Skeletal muscle cell (primary cell): Measurements from ENCODE around the gene BRINP3.

Experiments
- DNase-seq: peaks from one replicate; pipeline ENCODE4 v3.0.0-alpha.2; 2010; ENCODE audit warnings: low read depth
- H3K4me3 ChIP-seq: 2 replicates; pipeline ENCODE4 v1.5.1; 2011; ENCODE audit warnings: low read depth, mild to moderate bottlenecking, control low read depth, low read length, moderate library complexity

BRINP3 gene

GRCh38 chr1:190455631-190456030, 22.0 kb downstream of the BRINP3 start:
- DNase-seq, result no peak
- H3K4me3 ChIP-seq, result no peak overlapping the region

GRCh38 chr1:190453550-190453949, 24.1 kb downstream of the BRINP3 start:
- no peak for DNase-seq
- no peak overlapping the region for H3K4me3 ChIP-seq

- no peak overlapping the region for H3K4me3 ChIP-seq
- no peak for DNase-seq
Observed at GRCh38 chr1:190452272-190452848, 25.3 kb downstream of the BRINP3 start.

- H3K4me3 ChIP-seq, result no peak overlapping the region
- no peak for DNase-seq
Observed at GRCh38 chr1:190444464-190444863, 33.2 kb downstream of the BRINP3 start.

GRCh38 chr1:190439447-190439846, 38.2 kb downstream of the BRINP3 start:
- no peak for DNase-seq
- H3K4me3 ChIP-seq, result no peak overlapping the region

- peak; percentile 4 for DNase-seq
- no peak overlapping the region for H3K4me3 ChIP-seq
Observed at GRCh38 chr1:190436615-190437014, 41.0 kb downstream of the BRINP3 start.

- DNase-seq, result no peak
Observed at GRCh38 chr1:190429932-190430331, 47.7 kb downstream of the BRINP3 start.

GRCh38 chr1:190429141-190429540, 48.5 kb downstream of the BRINP3 start:
- no peak for DNase-seq
- no peak overlapping the region for H3K4me3 ChIP-seq

More at GRCh38 chr1:190429932-190430331, 47.7 kb downstream of the BRINP3 start:
- H3K4me3 ChIP-seq, result no peak overlapping the region

- no peak overlapping the region for H3K4me3 ChIP-seq
- DNase-seq, result no peak
Observed at GRCh38 chr1:190416239-190416638, 61.4 kb downstream of the BRINP3 start.

GRCh38 chr1:190413142-190413541, 64.5 kb downstream of the BRINP3 start:
- no peak for DNase-seq
- H3K4me3 ChIP-seq, result no peak overlapping the region

GRCh38 chr1:190403402-190403801, 74.3 kb downstream of the BRINP3 start:
- no peak overlapping the region for H3K4me3 ChIP-seq
- DNase-seq, result no peak

- no peak overlapping the region for H3K4me3 ChIP-seq
- no peak for DNase-seq
Observed at GRCh38 chr1:190399233-190399632, 78.4 kb downstream of the BRINP3 start.

GRCh38 chr1:190391582-190391981, 86.1 kb downstream of the BRINP3 start:
- DNase-seq, result no peak
- H3K4me3 ChIP-seq, result no peak overlapping the region

- no peak for DNase-seq
Observed at GRCh38 chr1:190377991-190378390, 99.7 kb downstream of the BRINP3 start.

GRCh38 chr1:190377294-190377693, 100.4 kb downstream of the BRINP3 start:
- DNase-seq, result no peak
- no peak overlapping the region for H3K4me3 ChIP-seq

More at GRCh38 chr1:190377991-190378390, 99.7 kb downstream of the BRINP3 start:
- no peak overlapping the region for H3K4me3 ChIP-seq

GRCh38 chr1:190376044-190376443, 101.6 kb downstream of the BRINP3 start:
- DNase-seq, result no peak

GRCh38 chr1:190373705-190374336, 103.8 kb downstream of the BRINP3 start:
- H3K4me3 ChIP-seq, result no peak overlapping the region
- DNase-seq, result no peak

More at GRCh38 chr1:190376044-190376443, 101.6 kb downstream of the BRINP3 start:
- no peak overlapping the region for H3K4me3 ChIP-seq

GRCh38 chr1:190367200-190367599, 110.5 kb downstream of the BRINP3 start:
- no peak for DNase-seq

GRCh38 chr1:190365283-190365682, 112.4 kb downstream of the BRINP3 start:
- no peak overlapping the region for H3K4me3 ChIP-seq
- no peak for DNase-seq

More at GRCh38 chr1:190367200-190367599, 110.5 kb downstream of the BRINP3 start:
- no peak overlapping the region for H3K4me3 ChIP-seq

GRCh38 chr1:190353538-190354101, 124.0 kb downstream of the BRINP3 start:
- DNase-seq, result peak; percentile 7
- H3K4me3 ChIP-seq, result no peak overlapping the region

- no peak overlapping the region for H3K4me3 ChIP-seq
- DNase-seq, result no peak
Observed at GRCh38 chr1:190344454-190344853, 133.2 kb downstream of the BRINP3 start.
